Peyer's patch (tissue), 4 donors: ENCODE results near the gene PGA4. TPM values are rescaled to one million over a fixed set of nuclear protein-coding genes. Genes with fewer than 3 reads are reported as not detected.
"Not testable (repeated sequence)": the region's sequence is repeated elsewhere in the genome, so short reads cannot be mapped to it uniquely, and the experiment has no call there.

Experiments used
- DNase-seq, 3 donors: peaks; one replicate each; pipeline ENCODE4 v3.0.0-alpha.2; 2017 to 2019
- H3K27ac ChIP-seq, 4 donors: fragments of 200-600 bp; sonication (generic); one replicate each; pipeline ENCODE4 v1.5.1; 2016 to 2019
- H3K27me3 ChIP-seq, 2 donors: fragments of 200-600 bp; sonication (generic); one replicate each; pipeline ENCODE4 v1.5.1; 2019
- H3K36me3 ChIP-seq, 3 donors: fragments of 200-600 bp; sonication (generic); one replicate each; pipeline ENCODE4 v1.5.1; 2016 to 2019
- H3K4me1 ChIP-seq, 4 donors: fragments of 200-600 bp; sonication (generic); one replicate each; pipeline ENCODE4 v1.5.1; 2016 to 2019
- H3K4me3 ChIP-seq, 4 donors: fragments of 200-600 bp; sonication (generic); 1 replicate in 3 of 4; 2 replicates in 1 of 4; pipeline ENCODE4 v1.5.1; 2016 to 2019; ENCODE audit warnings: mild to moderate bottlenecking in 1 of 4
- H3K9me3 ChIP-seq, 4 donors: fragments of 200-600 bp; sonication (generic); one replicate each; pipeline ENCODE4 v1.5.1; 2016 to 2019; ENCODE audit warnings: mild to moderate bottlenecking in 1 of 4
- POLR2A ChIP-seq, 2 donors: fragments of 450-650 bp; IDR thresholded peaks; one replicate each; pipeline ENCODE4 v1.5.1; 2017; ENCODE audit warnings: antibody characterized with exemption in 2 of 2, mild to moderate bottlenecking in 2 of 2, moderate library complexity in 2 of 2
- total RNA-seq, 4 donors: library from RNA; depleted of rRNA; stranded (reverse); fragments of >200 nt; gene quantifications; one replicate each; pipeline ENCODE4 v1.1.0, GENCODE V29; 2016
- TF ChIP-seq, protein P1 (sequence below), 6 experiments: fragments of 450-650 bp in 4 of 6; fragments of 200-600 bp in 2 of 6; sonication (generic) in 1 of 6; IDR thresholded peaks; one replicate each; pipeline ENCODE4 v1.5.1; 2017 to 2019; ENCODE audit warnings: antibody characterized with exemption in 6 of 6, mild to moderate bottlenecking in 3 of 6, moderate library complexity in 1 of 6

Gene PGA4
- total RNA-seq, 4 donors from 2014 or later, result not detected

DNA sequence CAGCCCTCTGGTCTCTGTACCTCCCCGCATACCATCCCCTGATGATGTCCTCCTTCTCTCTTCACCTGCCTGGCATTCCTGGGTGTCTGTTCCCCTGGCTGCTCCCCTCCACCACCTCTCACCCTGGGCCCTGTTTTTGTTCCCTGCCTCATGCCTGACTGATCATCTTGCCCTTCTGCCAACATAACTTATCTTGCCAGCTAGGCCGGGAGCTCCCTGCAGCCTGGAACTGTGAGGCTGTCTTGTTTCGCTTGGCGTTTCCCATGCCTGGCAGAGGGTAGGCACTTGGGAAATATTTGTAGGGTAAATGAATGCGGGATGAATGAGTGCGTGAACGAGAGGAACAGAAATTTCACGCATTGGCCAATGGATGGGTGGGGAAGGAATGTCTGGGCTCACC, 27.1 kb downstream of the PGA4 start:
- H3K27ac ChIP-seq, H3K4me3 ChIP-seq, H3K36me3 ChIP-seq, DNase-seq, H3K9me3 ChIP-seq, H3K27me3 ChIP-seq, H3K4me1 ChIP-seq: not testable (repeated sequence)

DNA sequence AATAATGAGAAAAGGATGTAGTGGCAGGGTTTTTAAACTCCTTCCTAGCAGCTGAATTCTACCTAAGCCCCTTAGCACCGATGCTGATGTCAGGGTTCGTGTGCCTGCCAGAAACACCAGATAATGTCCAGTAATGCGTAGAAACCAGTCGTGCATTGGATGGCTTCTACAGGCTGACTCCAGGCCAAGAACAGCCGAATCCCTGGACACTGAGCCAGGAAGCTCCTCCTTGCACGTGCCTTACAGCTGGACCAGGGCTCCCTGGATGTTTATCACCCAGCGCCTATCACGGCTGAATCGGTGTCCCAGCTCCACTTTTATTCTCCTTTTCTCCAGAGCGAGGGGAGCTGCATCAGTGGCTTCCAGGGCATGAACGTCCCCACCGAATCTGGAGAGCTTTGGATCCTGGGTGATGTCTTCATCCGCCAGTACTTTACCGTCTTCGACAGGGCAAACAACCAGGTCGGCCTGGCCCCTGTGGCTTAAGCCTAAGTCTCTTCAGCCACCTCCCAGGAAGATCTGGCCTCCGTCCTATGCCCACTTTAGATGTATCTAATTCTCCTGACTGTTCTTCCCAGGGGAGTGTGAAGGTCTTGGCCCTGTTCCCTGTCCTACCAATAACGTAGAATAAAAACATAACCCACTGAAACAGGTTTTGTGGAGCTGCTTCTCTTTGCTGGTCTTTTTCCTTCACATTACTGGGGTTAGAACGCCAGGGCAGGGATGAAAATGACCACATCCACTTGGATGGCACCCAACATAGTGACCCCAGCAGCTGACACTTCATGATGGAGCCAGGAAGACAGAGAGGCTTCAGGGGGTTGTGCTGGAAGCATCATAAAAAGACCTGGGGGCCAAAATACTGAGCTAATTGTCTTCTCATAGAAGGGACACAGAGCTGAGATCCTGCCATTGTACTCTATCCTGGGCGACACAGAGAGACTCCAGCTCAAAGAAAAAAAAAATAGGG, 28.9 kb downstream of the PGA4 start:
- not testable (repeated sequence) for H3K4me1 ChIP-seq, H3K27me3 ChIP-seq, H3K4me3 ChIP-seq, H3K36me3 ChIP-seq, H3K27ac ChIP-seq, H3K9me3 ChIP-seq, DNase-seq

DNA sequence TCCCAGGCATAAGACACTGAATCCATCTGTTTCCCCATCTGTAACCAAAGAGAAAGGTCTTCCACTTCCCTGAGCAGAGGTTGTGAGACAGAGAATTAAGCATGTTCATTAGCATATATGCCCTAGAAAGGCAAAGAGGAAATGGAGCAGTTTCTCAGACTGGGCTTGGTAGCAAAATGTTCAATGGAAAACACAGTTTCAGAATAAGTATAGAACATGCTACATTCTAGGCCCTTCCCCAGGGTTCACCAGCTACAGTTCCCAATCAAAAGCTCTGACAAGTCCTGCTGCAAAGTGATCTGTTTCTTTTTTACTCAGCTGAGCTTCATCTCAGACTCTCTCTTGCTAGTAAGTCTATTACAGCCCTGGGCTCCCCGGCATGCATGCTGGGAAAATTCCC, 30.2 kb downstream of the PGA4 start:
- H3K4me3 ChIP-seq, H3K36me3 ChIP-seq, H3K9me3 ChIP-seq, H3K27me3 ChIP-seq, H3K4me1 ChIP-seq, DNase-seq, H3K27ac ChIP-seq: not testable (repeated sequence)

DNA sequence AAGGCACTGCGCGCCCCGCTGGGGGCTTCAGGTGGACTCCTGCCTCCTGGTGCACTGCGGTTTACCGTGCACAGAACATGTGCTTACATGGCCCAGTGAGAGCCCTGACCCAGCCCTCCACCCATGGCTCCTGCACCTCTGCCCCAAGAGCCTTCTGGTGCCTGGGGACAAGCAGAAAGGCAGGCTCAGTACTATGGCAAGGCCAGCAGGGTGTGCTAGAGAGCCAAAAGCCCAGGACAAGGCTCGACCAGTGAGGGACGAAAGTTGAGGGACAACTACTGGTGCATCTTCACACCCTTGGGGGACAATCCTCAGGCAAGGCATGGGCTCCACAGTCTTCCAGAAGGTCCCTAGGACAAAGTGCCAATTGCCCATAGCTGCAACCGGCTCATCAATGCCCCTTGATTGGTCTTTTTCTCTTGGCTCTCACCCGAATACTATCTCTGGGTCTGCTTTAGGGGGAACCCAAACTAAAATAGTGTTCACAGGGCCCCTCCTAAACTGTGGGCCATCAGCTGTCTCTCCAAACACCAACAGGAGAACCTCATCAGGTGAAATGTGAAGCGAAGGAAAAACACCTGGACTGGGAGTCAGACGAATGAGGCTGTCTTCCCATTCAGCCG, 32.4 kb downstream of the PGA4 start:
- Histone ChIP-seq H3K36me3 (no peaks in the 10 kb centered on the region), H3K9me3 (no peaks in the 10 kb centered on the region), H3K4me1 (no peaks in the 10 kb centered on the region), H3K4me3 (no peak overlapping the region), H3K27me3 (no peaks in the 10 kb centered on the region), H3K27ac (no peak overlapping the region)
- TF ChIP-seq, protein P1, sequence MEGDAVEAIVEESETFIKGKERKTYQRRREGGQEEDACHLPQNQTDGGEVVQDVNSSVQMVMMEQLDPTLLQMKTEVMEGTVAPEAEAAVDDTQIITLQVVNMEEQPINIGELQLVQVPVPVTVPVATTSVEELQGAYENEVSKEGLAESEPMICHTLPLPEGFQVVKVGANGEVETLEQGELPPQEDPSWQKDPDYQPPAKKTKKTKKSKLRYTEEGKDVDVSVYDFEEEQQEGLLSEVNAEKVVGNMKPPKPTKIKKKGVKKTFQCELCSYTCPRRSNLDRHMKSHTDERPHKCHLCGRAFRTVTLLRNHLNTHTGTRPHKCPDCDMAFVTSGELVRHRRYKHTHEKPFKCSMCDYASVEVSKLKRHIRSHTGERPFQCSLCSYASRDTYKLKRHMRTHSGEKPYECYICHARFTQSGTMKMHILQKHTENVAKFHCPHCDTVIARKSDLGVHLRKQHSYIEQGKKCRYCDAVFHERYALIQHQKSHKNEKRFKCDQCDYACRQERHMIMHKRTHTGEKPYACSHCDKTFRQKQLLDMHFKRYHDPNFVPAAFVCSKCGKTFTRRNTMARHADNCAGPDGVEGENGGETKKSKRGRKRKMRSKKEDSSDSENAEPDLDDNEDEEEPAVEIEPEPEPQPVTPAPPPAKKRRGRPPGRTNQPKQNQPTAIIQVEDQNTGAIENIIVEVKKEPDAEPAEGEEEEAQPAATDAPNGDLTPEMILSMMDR (IDR thresholded peaks at IDR 0.05), result peak; percentile 22 to 87 (median 80)
- TF ChIP-seq POLR2A (IDR thresholded peaks at IDR 0.05), result no peak
- peak; percentile 24 to 78 (median 76) for DNase-seq

DNA sequence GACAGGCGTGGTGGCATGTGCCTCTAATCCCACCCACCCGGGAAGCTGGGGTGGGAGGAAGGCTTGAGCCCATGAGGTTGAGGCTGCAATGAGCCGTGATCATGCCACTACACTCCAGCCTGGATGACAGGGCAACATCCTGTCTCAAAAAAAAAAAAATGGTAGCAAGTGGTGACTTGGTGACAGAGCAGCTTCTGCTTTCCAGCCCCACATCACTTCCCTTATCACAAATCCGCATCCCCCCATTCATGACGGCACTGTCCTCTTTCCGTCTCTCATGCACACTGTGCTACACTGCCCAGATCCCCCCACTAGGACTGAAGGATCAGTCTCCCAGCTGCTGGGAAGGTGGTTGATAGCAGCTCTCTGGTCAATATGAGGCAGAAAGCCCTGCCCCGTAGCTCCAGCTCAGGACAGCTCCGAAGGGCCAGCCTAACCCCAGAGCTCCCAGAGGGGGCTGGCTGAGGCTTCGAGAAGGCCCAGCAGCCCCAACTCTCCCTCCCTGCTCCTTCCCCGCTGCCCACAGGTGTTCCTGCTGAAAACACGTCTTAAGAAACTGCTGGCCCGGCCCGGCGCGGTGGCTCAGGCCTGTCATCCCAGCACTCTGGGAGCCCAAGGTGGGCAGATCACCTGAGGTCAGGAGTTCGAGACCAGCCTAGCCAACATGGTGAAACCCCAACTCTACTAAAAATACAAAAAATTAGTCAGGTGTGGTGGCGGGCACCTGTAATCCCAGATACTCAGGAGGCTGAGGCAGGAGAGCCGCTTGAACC, 34.7 kb downstream of the PGA4 start:
- Histone ChIP-seq H3K27me3 (no peaks in the 10 kb centered on the region), H3K4me3 (no peak overlapping the region), H3K9me3 (no peaks in the 10 kb centered on the region), H3K4me1 (no peaks in the 10 kb centered on the region), H3K36me3 (no peaks in the 10 kb centered on the region), H3K27ac (no peak overlapping the region)
- DNase-seq, result no peak
- TF ChIP-seq, protein P1 (IDR thresholded peaks at IDR 0.05), result no peak
- no peak for TF ChIP-seq POLR2A (IDR thresholded peaks at IDR 0.05)

DNA sequence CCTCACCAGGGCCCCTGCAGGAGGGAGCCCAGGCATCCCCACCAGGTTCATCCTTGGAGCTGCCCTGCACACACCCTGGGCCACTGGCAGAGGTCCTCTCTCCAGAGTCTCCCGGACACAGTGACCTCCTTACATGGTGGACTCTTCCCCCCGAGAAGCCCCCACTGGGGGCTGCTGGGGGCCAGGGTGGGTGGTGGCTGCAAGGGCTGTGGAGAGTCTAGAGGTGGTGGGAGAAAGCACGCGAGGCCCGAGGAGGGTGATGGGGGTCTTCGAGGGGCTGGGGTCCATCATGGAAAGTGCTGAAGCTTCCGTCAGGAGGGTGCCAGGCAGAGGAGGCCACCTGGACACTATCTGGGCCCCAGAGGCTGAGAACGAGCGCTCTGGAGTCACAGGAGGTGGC, 36.4 kb downstream of the PGA4 start:
- H3K27me3 ChIP-seq, result no peaks in the 10 kb centered on the region
- no peaks in the 10 kb centered on the region for H3K4me1 ChIP-seq
- H3K9me3 ChIP-seq, result no peaks in the 10 kb centered on the region
- no peak overlapping the region for H3K4me3 ChIP-seq
- no peak overlapping the region for H3K27ac ChIP-seq
- no peaks in the 10 kb centered on the region for H3K36me3 ChIP-seq
- TF ChIP-seq, protein P1 (IDR thresholded peaks at IDR 0.05), result no peak
- no peak for TF ChIP-seq POLR2A (IDR thresholded peaks at IDR 0.05)
- no peak for DNase-seq

DNA sequence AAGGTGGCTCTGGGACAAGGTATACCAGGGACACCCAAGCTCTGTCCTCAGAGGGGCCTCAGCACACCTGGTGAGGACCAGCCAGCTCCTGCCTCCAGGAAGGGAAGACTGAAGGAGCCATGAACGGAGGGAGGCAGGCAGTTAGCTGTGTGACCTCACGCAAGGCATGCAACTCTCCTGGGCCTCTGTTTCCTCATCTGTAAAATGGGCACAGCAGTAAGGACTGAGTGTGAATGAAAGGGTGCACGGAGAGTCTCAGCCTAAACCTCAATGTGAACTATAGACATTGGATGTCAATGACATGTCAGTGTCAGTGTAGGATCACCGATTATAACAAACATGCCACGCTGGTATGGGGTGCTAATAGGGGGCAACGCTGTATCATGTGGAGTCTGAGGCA, 37.2 kb downstream of the PGA4 start:
- Histone ChIP-seq H3K27ac (no peak overlapping the region), H3K4me3 (no peak overlapping the region), H3K27me3 (no peaks in the 10 kb centered on the region), H3K9me3 (no peaks in the 10 kb centered on the region), H3K36me3 (no peaks in the 10 kb centered on the region), H3K4me1 (no peaks in the 10 kb centered on the region)
- TF ChIP-seq POLR2A (IDR thresholded peaks at IDR 0.05), result no peak
- TF ChIP-seq, protein P1 (IDR thresholded peaks at IDR 0.05), result no peak
- DNase-seq, result no peak
